ENCODE data around the gene DGKA.
"Not testable (repeated sequence)": the region's sequence is repeated elsewhere in the genome, so short reads cannot be mapped to it uniquely, and the experiment has no call there.

Gene DGKA

GRCh38 chr12:55930771-55931316, at the start of gene DGKA:
DGKA (plus strand) TSS chr12:55931162; CDS start chr12:55936504, 5,342 bp downstream.
- peak; percentile 59 for DNase-seq (ENCODE audit: low read depth)

- DNase-seq (ENCODE audit: low read depth) = no peak
These were observed 45.8 kb upstream of the DGKA start for GRCh38 chr12:55885113-55885512.

GRCh38 chr12:55891310-55891709, 39.7 kb upstream of the DGKA start:
- DNase-seq (ENCODE audit: low read depth) = no peak

GRCh38 chr12:55893723-55894122, 37.2 kb upstream of the DGKA start:
- DNase-seq (ENCODE audit: low read depth) = no peak

- no peak for DNase-seq (ENCODE audit: low read depth)
These were observed 31.9 kb upstream of the DGKA start for GRCh38 chr12:55899082-55899481.

GRCh38 chr12:55901881-55902490, 29.0 kb upstream of the DGKA start:
- DNase-seq (ENCODE audit: low read depth) = no peak

GRCh38 chr12:55906056-55906455, 24.9 kb upstream of the DGKA start:
- DNase-seq (ENCODE audit: low read depth) = no peak

- no peak for DNase-seq (ENCODE audit: low read depth)
These were observed 22.0 kb upstream of the DGKA start for GRCh38 chr12:55908726-55909512.

GRCh38 chr12:55909513-55909884, 21.5 kb upstream of the DGKA start:
- no peak for DNase-seq (ENCODE audit: low read depth)

- no peak for DNase-seq (ENCODE audit: low read depth)
These were observed 18.1 kb upstream of the DGKA start for GRCh38 chr12:55912908-55913307.

- DNase-seq (ENCODE audit: low read depth) = no peak
These were observed 15.5 kb upstream of the DGKA start for GRCh38 chr12:55915482-55915859.

- not testable (repeated sequence) for DNase-seq (ENCODE audit: low read depth)
These were observed 11.9 kb upstream of the DGKA start for GRCh38 chr12:55919032-55919431.

GRCh38 chr12:55922126-55922525, 8.8 kb upstream of the DGKA start:
- DNase-seq (ENCODE audit: low read depth) = no peak

GRCh38 chr12:55923648-55924047, 7.3 kb upstream of the DGKA start:
- not testable (repeated sequence) for DNase-seq (ENCODE audit: low read depth)

- DNase-seq (ENCODE audit: low read depth) = no peak
These were observed 5.6 kb upstream of the DGKA start for GRCh38 chr12:55925371-55925770.

GRCh38 chr12:55925870-55926737, 4.9 kb upstream of the DGKA start:
- no peak for DNase-seq (ENCODE audit: low read depth)

- DNase-seq (ENCODE audit: low read depth) = peak; percentile 84
These were observed 4.0 kb upstream of the DGKA start for GRCh38 chr12:55926738-55927587.

GRCh38 chr12:55927588-55928502, 3.1 kb upstream of the DGKA start, which contains the start of gene PYM1:
PYM1 (minus strand) TSS chr12:55927894; CDS start chr12:55927761, 133 bp downstream.
- peak; percentile 30 for DNase-seq (ENCODE audit: low read depth)

GRCh38 chr12:55929306-55929791, 1.6 kb upstream of the DGKA start:
- peak; percentile 73 for DNase-seq (ENCODE audit: low read depth)

GRCh38 chr12:55931317-55931779, 386 bp downstream of the DGKA start:
- no peak for DNase-seq (ENCODE audit: low read depth)

Measured in activated gamma-delta T cell treated with anti-CD3 and anti-CD28 coated beads, Interleukin-2, amount 50 U/mL, for 16 hours (primary cell).